ENCODE data around the gene AQP3. TPM values are rescaled to one million over a fixed set of nuclear protein-coding genes. Genes with fewer than 3 reads are reported as not detected.

The AQP3 gene
- total RNA-seq, 1 donor from 2014 or later = 868 TPM

DNA sequence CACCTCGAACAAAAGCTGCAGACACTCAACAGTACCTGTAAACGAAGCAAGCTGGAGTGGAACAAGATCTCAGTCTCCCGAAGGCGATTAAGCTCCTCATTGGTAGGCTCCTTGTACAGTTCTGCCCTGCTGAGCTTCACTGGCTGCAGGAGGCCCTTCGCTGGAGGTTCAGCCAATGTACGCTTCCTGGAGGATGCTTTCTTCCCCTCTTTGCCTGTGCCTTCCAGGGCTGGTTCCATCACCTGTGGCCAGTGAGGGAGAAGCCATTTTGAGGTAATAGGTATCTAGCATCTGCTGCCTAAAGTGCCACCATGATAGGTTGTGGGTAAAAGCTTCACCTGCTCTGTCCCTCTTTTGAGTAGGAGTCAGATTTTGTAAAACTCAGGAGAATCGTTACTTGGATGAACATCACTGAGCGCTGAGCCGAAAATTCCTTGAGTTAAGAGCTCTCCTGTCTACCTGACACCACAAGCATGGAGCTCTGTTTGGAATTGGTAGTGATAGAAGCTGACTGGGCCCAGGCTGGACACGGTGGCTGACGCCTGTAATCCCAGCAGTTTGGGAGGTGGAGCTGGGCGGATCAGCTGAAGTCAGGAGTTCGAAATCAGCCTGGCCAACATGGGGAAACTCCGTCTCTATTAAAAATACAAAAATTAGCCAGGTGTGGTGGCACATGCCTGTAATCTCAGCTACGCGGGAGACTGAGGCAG lies 24.9 kb upstream of the AQP3 start:
- Histone ChIP-seq H3K36me3 (peaks cover 0 to 41% of the 10 kb centered on the region in 2 donors), H3K27me3 (no peaks in the 10 kb centered on the region), H3K4me3 (peak overlapping the region; percentile 67), H3K27ac (no peak overlapping the region), H3K4me1 (peaks cover 22% of the 10 kb centered on the region), H3K9me3 (no peaks in the 10 kb centered on the region)
- intact Hi-C loops (cut with DNase I) = no loop called here
- DNase-seq (ENCODE audit: extremely low spot score in 2 of 2) = peak; percentile 12 to 67
- TF ChIP-seq, protein P1, sequence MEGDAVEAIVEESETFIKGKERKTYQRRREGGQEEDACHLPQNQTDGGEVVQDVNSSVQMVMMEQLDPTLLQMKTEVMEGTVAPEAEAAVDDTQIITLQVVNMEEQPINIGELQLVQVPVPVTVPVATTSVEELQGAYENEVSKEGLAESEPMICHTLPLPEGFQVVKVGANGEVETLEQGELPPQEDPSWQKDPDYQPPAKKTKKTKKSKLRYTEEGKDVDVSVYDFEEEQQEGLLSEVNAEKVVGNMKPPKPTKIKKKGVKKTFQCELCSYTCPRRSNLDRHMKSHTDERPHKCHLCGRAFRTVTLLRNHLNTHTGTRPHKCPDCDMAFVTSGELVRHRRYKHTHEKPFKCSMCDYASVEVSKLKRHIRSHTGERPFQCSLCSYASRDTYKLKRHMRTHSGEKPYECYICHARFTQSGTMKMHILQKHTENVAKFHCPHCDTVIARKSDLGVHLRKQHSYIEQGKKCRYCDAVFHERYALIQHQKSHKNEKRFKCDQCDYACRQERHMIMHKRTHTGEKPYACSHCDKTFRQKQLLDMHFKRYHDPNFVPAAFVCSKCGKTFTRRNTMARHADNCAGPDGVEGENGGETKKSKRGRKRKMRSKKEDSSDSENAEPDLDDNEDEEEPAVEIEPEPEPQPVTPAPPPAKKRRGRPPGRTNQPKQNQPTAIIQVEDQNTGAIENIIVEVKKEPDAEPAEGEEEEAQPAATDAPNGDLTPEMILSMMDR (IDR thresholded peaks at IDR 0.05) = no peak
- TF ChIP-seq POLR2A (IDR thresholded peaks at IDR 0.05) (no peak), POLR2AphosphoS5 (IDR thresholded peaks at IDR 0.05; ENCODE audit: insufficient read depth in 1 of 2, low read depth in 1 of 2) (no peak)

DNA sequence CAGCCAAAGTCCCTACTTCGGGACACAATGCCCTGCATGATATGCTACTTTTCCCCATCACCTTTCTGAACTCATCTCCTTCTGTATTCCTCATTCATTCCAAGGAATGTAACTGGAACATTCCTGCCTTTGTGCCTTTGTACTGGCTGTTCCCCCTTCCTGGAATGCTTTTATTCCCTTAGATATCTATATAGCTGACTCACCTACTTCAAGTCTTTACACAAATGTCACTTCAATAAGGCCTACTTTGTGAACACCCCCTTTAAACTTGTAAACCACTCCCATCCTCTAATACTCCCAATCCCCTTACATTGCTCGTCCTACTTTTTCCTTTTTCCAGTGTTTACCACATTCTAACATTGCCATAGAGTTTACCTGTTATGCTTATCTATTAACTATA lies 24.0 kb upstream of the AQP3 start:
- intact Hi-C loops (cut with DNase I) = no loop called here
- Histone ChIP-seq H3K9me3 (no peaks in the 10 kb centered on the region), H3K4me1 (peaks cover 22% of the 10 kb centered on the region), H3K27ac (no peak overlapping the region), H3K4me3 (no peak overlapping the region), H3K36me3 (peaks cover 0 to 50% of the 10 kb centered on the region in 2 donors), H3K27me3 (no peaks in the 10 kb centered on the region)
- DNase-seq (ENCODE audit: extremely low spot score in 2 of 2) = peak in 1 of 2 donors; percentile 13
- TF ChIP-seq POLR2AphosphoS5 (IDR thresholded peaks at IDR 0.05; ENCODE audit: insufficient read depth in 1 of 2, low read depth in 1 of 2) = no peak
- TF ChIP-seq POLR2A (IDR thresholded peaks at IDR 0.05) = no peak
- TF ChIP-seq, protein P1 (IDR thresholded peaks at IDR 0.05) = no peak

DNA sequence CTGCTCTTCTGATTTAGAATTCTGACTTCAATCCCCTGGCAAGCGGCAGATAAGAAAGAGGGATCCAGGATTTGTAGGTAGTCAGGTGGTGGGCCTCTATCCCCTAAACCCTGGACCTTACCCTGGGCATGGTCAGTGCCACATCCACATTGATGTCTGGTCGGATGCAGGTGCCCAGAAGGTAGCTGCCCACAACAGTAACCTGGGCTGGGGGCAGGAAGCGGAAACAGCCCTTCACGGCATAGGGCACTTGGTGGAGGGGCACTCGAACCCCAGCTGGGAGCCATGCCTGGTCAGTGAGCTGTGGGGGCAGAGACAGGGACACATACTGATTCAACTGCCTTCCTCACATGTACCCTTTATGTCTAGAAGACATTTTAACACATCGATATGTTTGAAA lies 22.5 kb upstream of the AQP3 start:
- DNase-seq (ENCODE audit: extremely low spot score in 2 of 2) = no peak
- no peaks in the 10 kb centered on the region for H3K9me3 ChIP-seq
- no peak overlapping the region for H3K4me3 ChIP-seq
- TF ChIP-seq, protein P1 (IDR thresholded peaks at IDR 0.05) = no peak
- no peak for TF ChIP-seq POLR2A (IDR thresholded peaks at IDR 0.05)
- TF ChIP-seq POLR2AphosphoS5 (IDR thresholded peaks at IDR 0.05; ENCODE audit: insufficient read depth in 1 of 2, low read depth in 1 of 2) = no peak
- intact Hi-C loops (cut with DNase I) = loop anchor here (5.0 kb wide), 1 partner anchor 93 kb away; no protein-coding TSS in a partner anchor
- H3K27me3 ChIP-seq = no peaks in the 10 kb centered on the region
- peaks cover 0 to 64% of the 10 kb centered on the region in 2 donors for H3K36me3 ChIP-seq
- H3K4me1 ChIP-seq = peaks cover 22% of the 10 kb centered on the region
- no peak overlapping the region for H3K27ac ChIP-seq

DNA sequence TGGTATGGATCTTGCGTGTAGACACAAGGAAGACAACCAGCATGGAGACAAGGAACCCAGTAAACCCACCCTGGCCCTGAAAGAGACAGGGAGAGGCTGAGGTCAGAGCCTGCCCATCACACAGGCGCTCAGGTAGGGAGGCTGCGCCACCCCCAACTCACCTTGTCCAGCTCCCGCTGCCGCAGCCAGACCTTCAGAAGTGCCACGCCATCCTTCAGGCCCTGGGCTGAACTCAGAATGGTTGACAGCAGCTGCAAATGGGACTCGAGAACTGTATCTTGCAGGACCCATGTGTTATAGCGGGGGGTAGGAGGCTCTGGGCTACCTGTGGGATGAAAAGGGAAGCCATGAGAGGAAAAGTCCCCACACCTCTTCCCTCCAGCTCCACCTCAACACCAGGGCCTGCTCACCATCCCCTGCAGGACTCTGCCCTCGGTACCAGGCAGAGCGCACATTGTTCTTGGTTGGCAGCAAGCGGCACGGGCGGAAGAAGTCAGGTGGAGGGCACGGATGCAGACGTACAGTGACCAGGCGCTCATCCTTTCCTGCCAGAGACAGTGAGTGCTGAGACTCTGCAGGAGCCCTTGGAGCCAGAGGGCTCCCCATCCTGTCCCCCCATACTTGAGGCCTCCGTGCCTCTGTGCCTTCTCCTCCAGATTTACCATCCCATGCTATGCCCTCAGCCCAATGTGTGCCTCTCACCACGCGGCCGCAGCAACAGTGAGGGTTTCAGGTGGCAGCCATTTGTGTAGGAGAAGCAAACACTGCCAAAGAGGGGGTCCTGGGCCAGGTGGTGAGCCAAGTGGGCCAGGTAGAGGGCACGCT lies 21.6 kb upstream of the AQP3 start:
- Histone ChIP-seq H3K4me1 (peaks cover 16% of the 10 kb centered on the region), H3K27me3 (no peaks in the 10 kb centered on the region), H3K4me3 (no peak overlapping the region), H3K9me3 (no peaks in the 10 kb centered on the region), H3K36me3 (peaks cover 0 to 73% of the 10 kb centered on the region in 2 donors), H3K27ac (no peak overlapping the region)
- TF ChIP-seq POLR2AphosphoS5 (IDR thresholded peaks at IDR 0.05; ENCODE audit: insufficient read depth in 1 of 2, low read depth in 1 of 2) (no peak), POLR2A (IDR thresholded peaks at IDR 0.05) (no peak)
- TF ChIP-seq, protein P1 (IDR thresholded peaks at IDR 0.05) = no peak
- DNase-seq (ENCODE audit: extremely low spot score in 2 of 2) = no peak
- intact Hi-C loops (cut with DNase I) = loop anchor here (5.0 kb wide), 1 partner anchor 92 kb away; no protein-coding TSS in a partner anchor
